ENCODE data around the gene JTB. TPM values are rescaled to one million over a fixed set of nuclear protein-coding genes. Genes with fewer than 3 reads are reported as not detected.
"Not testable (repeated sequence)": the region's sequence is repeated elsewhere in the genome, so short reads cannot be mapped to it uniquely, and the experiment has no call there.

The JTB gene
- total RNA-seq, 2 donors from 2014 or later: 51.0 to 130 TPM

GRCh38 chr1:153985941-153986761 lies 8.7 kb upstream of the JTB start, which contains the start of gene RAB13:
RAB13 (minus strand) TSS chr1:153986339; CDS start chr1:153986236, 103 bp downstream.
- peak within 1 kb of the TSS; percentile 91 to 95 for H3K27ac Mint-ChIP-seq
- H3K9me3 Mint-ChIP-seq: peaks cover 0 to 3% of the 10 kb centered on the region in 2 donors
- peaks cover 11% of the 10 kb centered on the region in 2 donors for H3K36me3 Mint-ChIP-seq
- DNase-seq (ENCODE audit: low spot score in 2 of 2) (no peak), ATAC-seq (peak in 1 of 2 donors; percentile 5)

GRCh38 chr1:153985341-153985912 lies 8.0 kb upstream of the JTB start:
- H3K27ac Mint-ChIP-seq: peak overlapping the region; percentile 91 to 95
- peaks cover 4% of the 10 kb centered on the region in 2 donors for H3K36me3 Mint-ChIP-seq
- peaks cover 0 to 3% of the 10 kb centered on the region in 2 donors for H3K9me3 Mint-ChIP-seq
- DNase-seq (ENCODE audit: low spot score in 2 of 2) (no peak), ATAC-seq (peak; percentile 42 to 62)

- ATAC-seq: no peak
- Mint-ChIP-seq H3K27ac (no peak overlapping the region), H3K9me3 (no peaks in the 10 kb centered on the region), H3K36me3 (no peaks in the 10 kb centered on the region)
- DNase-seq (ENCODE audit: low spot score in 2 of 2): no peak
These were observed 6.8 kb upstream of the JTB start for GRCh38 chr1:153984123-153984894.

GRCh38 chr1:153981735-153982134 lies 4.3 kb upstream of the JTB start:
- H3K27ac Mint-ChIP-seq; H3K9me3 Mint-ChIP-seq; DNase-seq (ENCODE audit: low spot score in 2 of 2); ATAC-seq: not testable (repeated sequence)
- H3K36me3 Mint-ChIP-seq: peaks cover 4 to 15% of the 10 kb centered on the region in 2 donors

- H3K36me3 Mint-ChIP-seq: peaks cover 19 to 30% of the 10 kb centered on the region in 2 donors
- not testable (repeated sequence) for ATAC-seq; DNase-seq (ENCODE audit: low spot score in 2 of 2); H3K9me3 Mint-ChIP-seq
- peak overlapping the region; percentile 36 to 95 for H3K27ac Mint-ChIP-seq
These were observed 1.6 kb upstream of the JTB start for GRCh38 chr1:153979091-153979490.

- Mint-ChIP-seq H3K27ac (peak overlapping the region in 1 of 2 donors; percentile 95), H3K9me3 (no peaks in the 10 kb centered on the region), H3K36me3 (peaks cover 19 to 30% of the 10 kb centered on the region in 2 donors)
- ATAC-seq (no peak), DNase-seq (ENCODE audit: low spot score in 2 of 2) (no peak)
These were observed 918 bp upstream of the JTB start for GRCh38 chr1:153978274-153978909.

- H3K27ac Mint-ChIP-seq: peak overlapping the region; percentile 93 to 95
- peak; percentile 10 to 15 for ATAC-seq
- DNase-seq (ENCODE audit: low spot score in 2 of 2): no peak
- H3K36me3 Mint-ChIP-seq: peaks cover 19 to 30% of the 10 kb centered on the region in 2 donors
- no peaks in the 10 kb centered on the region for H3K9me3 Mint-ChIP-seq
These were observed 640 bp downstream of the JTB start for GRCh38 chr1:153976819-153977249.

- H3K27ac Mint-ChIP-seq: peak overlapping the region; percentile 38 to 48
- peaks cover 19 to 30% of the 10 kb centered on the region in 2 donors for H3K36me3 Mint-ChIP-seq
- H3K9me3 Mint-ChIP-seq: no peaks in the 10 kb centered on the region
- DNase-seq (ENCODE audit: low spot score in 2 of 2) (no peak), ATAC-seq (no peak)
These were observed 3.9 kb downstream of the JTB start for GRCh38 chr1:153973525-153973924.

- DNase-seq (ENCODE audit: low spot score in 2 of 2) (no peak), ATAC-seq (no peak)
- Mint-ChIP-seq H3K36me3 (peaks cover 19 to 28% of the 10 kb centered on the region in 2 donors), H3K9me3 (no peaks in the 10 kb centered on the region), H3K27ac (peak overlapping the region; percentile 38 to 48)
These were observed 4.4 kb downstream of the JTB start for GRCh38 chr1:153973071-153973470.

- Mint-ChIP-seq H3K36me3 (peaks cover 8 to 16% of the 10 kb centered on the region in 2 donors), H3K9me3 (no peaks in the 10 kb centered on the region), H3K27ac (no peak overlapping the region)
- ATAC-seq (no peak), DNase-seq (ENCODE audit: low spot score in 2 of 2) (no peak)
These were observed 7.1 kb downstream of the JTB start for GRCh38 chr1:153970346-153970745.

- no peak overlapping the region for H3K27ac Mint-ChIP-seq
- H3K36me3 Mint-ChIP-seq: peaks cover 7 to 16% of the 10 kb centered on the region in 2 donors
- no peaks in the 10 kb centered on the region for H3K9me3 Mint-ChIP-seq
- ATAC-seq: no peak
- no peak for DNase-seq (ENCODE audit: low spot score in 2 of 2)
These were observed 8.5 kb downstream of the JTB start for GRCh38 chr1:153968972-153969371.

GRCh38 chr1:153968408-153968807 lies 9.1 kb downstream of the JTB start:
- H3K27ac Mint-ChIP-seq: no peak overlapping the region
- DNase-seq (ENCODE audit: low spot score in 2 of 2): no peak
- no peaks in the 10 kb centered on the region for H3K9me3 Mint-ChIP-seq
- peaks cover 7 to 21% of the 10 kb centered on the region in 2 donors for H3K36me3 Mint-ChIP-seq
- ATAC-seq: no peak

GRCh38 chr1:153968000-153968363 lies 9.5 kb downstream of the JTB start:
- no peak for ATAC-seq
- Mint-ChIP-seq H3K9me3 (no peaks in the 10 kb centered on the region), H3K27ac (peak overlapping the region; percentile 88 to 92), H3K36me3 (peaks cover 8 to 23% of the 10 kb centered on the region in 2 donors)
- DNase-seq (ENCODE audit: low spot score in 2 of 2): no peak

GRCh38 chr1:153967107-153967999 lies 10.1 kb downstream of the JTB start, which contains the start of gene CREB3L4:
CREB3L4 (plus strand) TSS chr1:153967902; CDS start chr1:153968526, 624 bp downstream.
- DNase-seq (ENCODE audit: low spot score in 2 of 2): peak; percentile 79 to 88
- peak; percentile 79 to 86 for ATAC-seq
- Mint-ChIP-seq H3K36me3 (peaks cover 14 to 26% of the 10 kb centered on the region in 2 donors), H3K27ac (peak within 1 kb of the TSS; percentile 88 to 92), H3K9me3 (no peaks in the 10 kb centered on the region)

GRCh38 chr1:153963850-153964331 lies 13.6 kb downstream of the JTB start:
- DNase-seq (ENCODE audit: low spot score in 2 of 2) (no peak), ATAC-seq (no peak)
- peak overlapping the region; percentile 85 to 94 for H3K27ac Mint-ChIP-seq
- H3K9me3 Mint-ChIP-seq: no peaks in the 10 kb centered on the region
- H3K36me3 Mint-ChIP-seq: peaks cover 27 to 35% of the 10 kb centered on the region in 2 donors
